ENCODE measurements around the gene OCIAD2.
"Not testable (repeated sequence)": the region's sequence is repeated elsewhere in the genome, so short reads cannot be mapped to it uniquely, and the experiment has no call there.

The OCIAD2 gene

DNA sequence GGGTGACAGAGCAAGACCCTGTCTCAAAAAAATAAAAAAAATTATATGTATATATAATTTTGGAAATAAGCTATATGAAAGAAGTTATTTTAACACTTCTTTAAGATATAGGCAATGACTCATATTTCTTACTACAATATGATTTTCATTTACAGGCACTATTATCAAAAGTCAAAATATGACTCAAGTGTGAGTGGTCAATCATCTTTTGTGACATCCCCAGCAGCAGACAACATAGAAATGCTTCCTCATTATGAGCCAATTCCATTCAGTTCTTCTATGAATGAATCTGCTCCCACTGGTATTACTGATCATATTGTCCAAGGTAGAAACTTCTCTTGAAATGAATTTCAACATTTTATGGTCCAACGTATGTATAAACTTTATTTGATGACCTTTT is 54.9 kb downstream of the OCIAD2 start:
- FAIRE-seq = no peak

DNA sequence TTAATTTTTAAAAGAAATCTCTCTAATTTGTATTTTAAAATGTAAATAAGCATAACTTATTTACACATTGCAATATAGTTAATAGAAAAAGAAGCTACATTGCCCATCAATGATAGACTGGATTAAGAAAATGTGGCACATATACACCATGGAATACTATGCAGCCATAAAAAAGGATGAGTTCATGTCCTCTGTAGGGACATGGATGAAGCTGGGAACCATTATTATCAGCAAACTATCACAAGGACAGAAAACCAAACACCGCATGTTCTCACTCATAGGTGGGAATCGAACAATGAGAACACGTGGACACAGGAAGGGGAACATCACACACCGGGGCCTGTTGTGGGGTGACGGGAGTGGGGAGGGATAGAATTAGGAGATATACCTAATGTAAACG is 57.8 kb downstream of the OCIAD2 start:
- FAIRE-seq = not testable (repeated sequence)

DNA sequence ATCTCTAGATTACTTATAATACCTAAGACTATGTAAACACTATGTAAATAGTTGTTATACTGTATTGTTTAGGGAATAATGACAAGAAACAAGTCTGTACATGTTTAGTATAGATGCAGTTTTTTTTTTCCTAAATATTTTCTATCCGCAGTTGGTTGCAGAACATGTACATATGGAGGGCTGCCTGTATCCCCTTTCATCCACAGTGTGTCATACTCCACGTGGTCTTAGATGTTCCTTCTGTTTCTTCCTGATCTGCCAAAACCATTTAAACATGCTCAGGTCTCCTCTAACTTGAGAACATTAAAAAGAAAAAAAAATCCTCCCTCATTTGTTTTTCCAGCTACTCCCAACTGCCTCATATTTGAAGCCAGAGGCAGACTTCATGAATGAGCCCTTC is 61.7 kb downstream of the OCIAD2 start:
- no peak for FAIRE-seq

DNA sequence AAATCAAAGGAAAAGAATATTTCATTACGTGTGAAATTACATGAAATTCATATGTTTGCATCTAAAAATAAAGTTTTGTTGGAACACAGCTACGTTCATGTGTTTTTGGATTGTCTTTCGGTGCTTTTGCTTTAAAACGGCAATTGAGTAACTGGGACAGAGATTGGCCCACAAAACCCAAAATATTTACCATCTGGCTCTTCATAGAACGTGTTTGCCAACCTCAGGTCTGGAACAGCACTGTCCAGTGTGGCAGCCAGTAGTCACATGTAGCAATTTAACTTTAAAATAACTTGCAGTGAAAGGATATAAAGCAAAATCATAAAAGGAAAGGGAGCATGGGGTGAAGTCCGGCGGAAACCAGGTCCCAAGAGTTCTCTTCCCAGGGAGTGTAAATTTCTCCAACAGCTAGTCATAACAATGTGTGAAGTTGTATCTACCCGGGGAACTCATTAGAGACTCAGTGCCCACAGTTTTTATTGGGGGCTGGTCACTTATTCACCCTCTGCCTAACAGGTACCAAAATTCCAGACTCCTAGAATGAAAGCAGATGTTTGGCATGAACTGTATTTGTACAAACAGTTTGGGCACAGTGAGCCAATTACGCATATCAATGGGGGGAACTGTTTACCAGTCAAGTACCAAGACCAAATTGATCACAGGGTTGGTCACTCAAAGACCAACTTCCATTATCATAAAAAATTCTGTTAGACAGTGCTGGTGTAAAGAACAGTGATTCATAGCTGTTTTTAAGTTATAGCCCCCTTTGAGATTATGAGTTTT is 65.3 kb downstream of the OCIAD2 start:
- FAIRE-seq = no peak

DNA sequence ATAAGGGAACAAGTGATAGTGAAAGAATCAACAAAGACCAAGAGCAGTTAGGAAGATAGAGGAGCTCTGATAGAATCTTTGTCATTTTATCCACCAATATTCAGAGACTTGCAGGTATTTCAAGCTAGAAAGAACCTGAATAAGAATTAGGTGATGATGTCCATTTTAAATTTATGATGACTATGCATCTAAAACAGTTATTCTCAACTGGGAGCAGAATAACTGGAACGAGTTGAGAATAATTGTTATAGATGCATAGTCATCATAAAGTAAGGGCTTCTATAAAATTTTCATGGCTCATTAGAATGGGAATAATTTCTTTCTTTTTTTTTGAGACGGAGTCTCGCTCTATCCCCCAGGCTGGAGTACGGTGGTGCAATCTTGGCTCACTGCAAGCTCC is 69.9 kb downstream of the OCIAD2 start:
- FAIRE-seq = no peak

All from G401.6 (cell line).